GM18526 (cell line): ENCODE results near the gene GPR171.

Source experiments
- POLR2A ChIP-seq: IDR thresholded peaks from 3 replicates; pipeline ENCODE4 v1.6.1; 2011; ENCODE audit not compliant: insufficient read length; ENCODE audit errors: extremely low read depth

GPR171 gene

DNA sequence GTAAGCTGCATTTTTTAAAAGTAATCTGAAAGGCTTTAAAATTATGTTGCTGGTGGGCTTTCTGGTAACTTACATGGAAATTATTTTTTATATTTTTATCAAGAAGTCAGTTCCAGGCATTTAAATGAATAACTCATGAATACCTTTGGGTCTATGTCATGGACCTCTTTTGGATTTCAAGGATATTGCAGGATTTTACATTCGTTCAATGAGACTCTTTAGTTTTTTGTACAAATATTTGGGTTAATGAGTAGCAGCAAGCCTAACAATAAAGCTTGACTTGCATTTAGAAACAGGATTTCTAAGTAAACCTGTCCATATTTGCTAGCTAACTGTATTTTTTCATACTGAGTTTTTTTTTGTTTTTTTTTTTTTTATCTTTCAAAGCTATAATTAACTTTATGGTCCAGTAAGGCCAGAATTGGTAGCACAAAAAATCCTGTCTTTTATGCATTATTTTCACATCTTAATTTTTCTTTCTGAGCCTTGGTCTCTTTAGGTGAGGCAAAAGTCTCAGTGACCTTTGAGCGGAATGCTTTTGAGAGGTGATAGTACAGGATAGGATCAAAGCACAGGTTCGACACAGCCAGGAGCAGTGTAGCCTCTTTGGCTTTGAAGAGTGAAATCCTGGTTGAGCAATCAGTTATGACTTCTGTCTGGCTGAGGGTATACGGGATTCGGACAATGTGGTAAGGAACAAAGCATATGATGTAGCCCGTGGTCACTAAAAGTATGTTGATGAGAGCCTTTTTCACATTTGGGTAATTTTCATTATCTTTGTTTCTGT, 4.8 kb downstream of the GPR171 start:
- no peak for TF ChIP-seq POLR2A

DNA sequence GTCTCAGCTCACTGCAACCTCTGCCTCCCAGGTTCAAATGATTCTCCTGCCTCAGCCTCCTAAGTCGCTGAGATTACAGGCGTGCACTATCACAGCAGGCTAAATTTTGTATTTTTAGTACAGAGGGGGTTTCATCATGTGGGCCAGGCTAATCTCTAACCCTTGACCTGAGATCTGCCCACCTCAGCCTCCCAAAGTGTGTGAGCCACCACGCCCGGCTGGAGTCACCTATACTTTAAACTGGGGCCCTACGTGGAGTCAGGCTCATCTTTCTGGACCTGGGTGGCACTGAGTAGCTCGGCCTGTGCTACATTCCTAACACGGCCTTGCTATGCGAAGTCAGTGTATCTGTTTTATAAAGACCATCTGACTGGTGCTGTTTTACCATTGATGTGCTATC, 5.8 kb downstream of the GPR171 start:
- no peak for TF ChIP-seq POLR2A

DNA sequence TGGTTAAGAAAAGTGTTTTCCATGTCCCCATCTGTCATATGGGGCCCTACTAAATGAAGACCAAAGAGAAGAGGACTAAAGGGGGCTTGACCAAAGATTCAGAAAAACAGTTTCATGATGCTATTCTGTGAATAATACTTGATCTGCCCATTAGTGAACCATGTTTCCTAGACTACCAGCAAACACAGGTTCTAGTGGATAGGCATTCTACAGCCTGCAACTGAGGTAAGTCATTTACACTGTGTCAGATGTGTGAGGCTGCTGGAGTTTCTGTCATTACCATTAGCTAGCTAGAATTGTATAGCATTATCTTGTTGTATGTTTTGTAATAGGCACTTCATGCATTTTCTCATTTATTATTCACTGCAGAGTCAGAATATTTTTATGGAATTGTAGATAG, 6.6 kb downstream of the GPR171 start:
- TF ChIP-seq POLR2A, result no peak

DNA sequence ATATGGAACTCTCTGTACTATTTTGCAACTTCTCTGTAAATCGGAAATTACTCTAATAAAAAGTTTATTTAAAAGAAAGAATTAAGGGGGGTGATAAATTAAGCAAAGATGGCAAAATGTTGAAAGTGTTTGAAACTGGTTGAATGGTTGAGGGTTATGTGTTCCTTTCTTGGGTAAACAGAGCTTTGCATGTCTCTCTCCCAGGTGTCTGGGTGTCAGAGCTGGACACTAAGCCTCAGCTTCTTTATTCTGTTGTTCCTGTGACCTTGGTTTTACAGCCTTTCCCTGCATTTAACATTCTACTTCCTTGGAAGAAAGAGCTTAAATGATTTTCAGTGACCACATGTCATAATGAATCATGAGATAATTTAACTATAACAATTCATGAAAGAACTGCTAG, 7.2 kb downstream of the GPR171 start:
- TF ChIP-seq POLR2A, result no peak

DNA sequence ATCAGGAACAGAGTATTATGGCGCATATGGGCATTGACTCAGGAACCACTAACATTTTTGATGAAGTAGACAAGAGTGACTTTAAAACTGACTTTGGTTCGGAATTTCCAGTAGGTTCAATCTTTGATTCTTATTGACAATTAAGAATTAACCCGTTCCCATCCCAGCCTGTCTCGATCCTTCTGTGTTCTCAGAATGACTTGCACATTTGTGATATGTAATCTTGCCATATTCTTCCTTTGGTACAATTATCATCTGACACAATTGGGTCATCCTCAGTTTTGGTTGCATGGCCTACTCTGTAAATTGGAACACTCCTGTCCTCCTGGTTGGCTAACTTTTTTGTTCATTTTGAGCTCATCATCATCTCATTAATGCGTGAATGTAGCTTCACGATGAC, 10.5 kb downstream of the GPR171 start:
- no peak for TF ChIP-seq POLR2A

DNA sequence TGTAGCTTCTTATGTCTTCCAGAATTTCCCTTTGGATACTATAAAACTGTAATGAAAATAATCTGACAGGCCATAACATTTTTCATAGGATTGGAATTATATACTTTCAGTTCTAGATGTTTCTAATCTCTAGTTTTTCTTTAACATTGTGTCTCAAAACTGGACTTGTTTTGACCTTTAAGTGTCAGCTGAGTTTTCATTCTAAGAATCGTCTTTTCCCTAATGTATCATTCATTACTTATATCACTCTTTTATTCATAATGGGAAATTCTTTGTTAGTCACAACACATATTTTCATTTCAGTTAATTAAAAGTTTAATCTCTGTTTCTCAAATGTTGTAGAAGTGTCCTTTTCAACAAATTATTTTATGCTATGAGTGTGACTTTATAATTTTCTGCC, 11.9 kb downstream of the GPR171 start:
- TF ChIP-seq POLR2A, result no peak

DNA sequence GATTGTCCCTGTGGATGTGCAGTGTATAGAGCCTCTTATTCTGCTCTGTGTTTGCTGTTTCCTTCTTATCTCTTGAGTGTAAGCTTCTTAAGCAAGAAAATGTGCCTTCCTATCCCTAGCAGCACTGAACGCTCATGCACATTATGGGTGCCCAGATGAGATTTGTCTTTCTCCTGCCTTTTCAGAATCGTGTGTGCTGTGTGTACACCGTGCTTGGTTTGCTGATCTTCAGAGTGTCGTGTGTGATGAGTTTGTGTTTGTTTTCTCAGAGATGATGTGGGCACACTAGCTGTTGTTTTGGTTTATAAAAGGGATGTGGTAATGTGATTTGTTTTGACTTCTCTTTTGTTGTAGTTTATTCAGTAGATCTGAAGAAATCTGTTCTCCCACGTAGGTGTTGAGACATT, 19.7 kb downstream of the GPR171 start:
- TF ChIP-seq POLR2A, result no peak

DNA sequence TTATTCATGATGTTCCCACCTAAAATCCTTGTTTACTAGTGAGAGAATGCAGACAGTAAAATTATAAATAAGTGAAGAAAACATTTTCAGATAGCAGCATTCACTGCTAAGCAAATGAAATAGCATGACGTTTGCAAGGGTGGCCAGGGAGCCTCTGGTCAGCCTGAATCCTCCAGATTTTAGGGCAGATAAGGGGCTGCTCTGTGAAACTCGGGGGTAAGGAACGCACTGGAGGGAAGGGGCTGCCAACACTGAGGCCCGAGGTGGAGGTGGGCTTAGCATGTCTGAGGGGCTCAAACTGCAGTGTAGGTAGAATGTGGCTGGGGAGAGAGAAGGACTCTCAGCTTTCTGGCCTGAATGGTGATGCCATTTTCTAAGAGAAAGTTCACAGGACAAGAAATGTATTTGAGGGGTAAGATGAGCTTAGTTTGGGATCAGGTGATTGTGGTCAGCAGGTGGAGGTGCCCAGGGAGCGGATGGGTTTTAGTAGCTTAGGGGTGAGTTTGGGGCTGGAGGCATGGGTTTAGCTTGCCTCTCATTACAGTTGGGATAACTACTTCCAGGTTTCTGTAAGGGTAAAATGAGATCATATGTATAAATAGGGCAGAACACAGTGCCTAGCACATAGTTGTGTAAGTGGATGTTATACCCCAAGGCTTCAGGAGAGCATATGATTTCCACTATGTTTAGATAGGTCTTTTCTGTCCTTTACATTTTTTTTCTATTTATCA, 20.5 kb downstream of the GPR171 start:
- no peak for TF ChIP-seq POLR2A

DNA sequence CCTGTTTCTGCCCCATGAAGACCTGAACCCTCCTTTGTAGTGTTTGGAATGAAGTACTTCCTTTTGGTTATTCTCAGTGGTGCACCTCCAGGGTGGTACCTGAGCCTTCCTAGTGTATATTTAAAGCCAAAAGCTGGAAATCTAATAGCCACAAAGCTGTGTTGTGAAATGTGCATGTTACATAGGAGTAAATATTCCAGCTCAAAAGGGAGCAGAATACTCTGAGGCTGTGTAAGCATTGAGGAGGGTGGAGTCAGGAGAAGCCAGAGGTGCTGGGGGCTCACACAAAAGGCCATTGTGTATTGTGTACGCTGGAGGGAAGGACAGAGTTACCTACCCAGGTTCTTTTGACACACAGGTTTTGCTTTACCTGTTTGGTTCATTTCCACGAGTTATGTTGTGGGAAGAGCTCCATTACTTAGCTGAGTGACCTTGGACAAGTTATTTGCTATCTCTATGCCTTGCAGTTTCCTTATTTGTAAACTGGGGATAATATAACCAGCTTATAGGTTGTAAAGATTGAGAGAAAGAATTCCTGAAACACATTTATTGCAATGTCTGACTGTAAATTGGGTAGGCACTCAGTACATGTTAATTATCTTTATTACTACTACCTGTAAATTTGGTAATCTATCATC, 24.7 kb downstream of the GPR171 start:
- no peak for TF ChIP-seq POLR2A

DNA sequence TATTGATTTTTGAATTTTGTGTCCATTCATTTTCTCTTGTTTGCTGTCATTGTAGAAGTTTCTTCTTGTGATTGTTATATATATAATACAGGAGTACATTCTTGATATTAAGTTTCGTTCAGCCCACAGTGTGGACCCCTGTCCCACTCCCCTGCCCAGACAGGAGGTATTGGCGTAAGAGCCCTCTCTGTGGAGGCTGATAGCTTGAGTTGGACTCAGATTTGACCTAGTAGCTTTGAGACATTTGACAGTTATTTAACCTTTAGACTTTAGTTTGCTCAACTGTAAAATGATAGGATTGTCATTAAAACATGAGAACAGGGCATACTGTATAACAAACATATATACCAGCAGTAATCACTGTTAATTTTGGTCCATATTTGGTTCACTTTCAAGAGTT, 27.1 kb downstream of the GPR171 start:
- no peak for TF ChIP-seq POLR2A

DNA sequence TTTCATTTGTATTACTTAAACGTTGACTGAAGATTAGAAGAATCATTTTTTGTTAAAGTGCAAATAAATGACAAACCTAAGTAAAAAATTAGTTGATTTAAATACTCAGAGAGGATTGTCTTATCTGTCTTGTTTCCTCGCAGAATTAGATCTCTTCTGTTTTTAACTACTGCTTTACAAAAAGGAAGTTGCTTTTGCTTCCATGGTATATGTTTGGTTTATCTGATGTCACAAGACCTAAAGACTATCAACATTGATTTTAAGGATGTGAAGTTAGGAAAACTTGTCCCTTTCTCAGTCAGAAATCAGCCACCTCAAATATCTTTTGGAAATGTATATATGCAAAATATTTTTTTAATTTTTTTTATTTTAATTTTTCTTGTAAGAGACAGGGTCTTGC, 28.7 kb downstream of the GPR171 start:
- no peak for TF ChIP-seq POLR2A

DNA sequence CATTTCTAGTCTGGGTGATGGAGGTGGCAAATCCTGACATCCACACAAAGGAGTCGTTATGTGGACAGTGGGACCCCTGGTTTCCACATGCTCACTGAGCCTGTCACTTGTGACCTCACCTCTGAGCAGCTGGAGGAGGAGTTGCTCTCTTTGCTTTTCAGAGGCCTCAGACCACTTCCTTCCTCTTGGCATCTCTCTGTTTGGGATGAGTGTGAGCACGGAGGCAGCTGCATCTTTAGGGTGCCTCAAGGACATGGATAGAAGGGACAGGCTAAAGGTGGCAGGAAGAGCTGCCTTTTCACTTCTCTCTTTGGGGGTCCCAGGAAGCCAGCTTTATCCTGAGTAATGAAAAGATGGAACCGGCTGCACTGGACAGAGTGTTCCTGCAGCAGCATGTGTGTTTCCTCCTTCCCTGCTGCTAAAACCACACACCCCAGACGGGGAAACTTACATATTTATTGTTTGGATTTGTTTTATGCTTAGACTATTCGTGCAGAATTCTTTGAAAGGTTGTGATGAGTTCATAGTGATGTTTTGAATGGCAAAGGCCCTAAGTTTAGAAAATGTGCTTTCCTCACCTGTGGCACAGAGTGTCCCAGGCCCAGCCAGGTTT, 31.8 kb downstream of the GPR171 start:
- no peak for TF ChIP-seq POLR2A

DNA sequence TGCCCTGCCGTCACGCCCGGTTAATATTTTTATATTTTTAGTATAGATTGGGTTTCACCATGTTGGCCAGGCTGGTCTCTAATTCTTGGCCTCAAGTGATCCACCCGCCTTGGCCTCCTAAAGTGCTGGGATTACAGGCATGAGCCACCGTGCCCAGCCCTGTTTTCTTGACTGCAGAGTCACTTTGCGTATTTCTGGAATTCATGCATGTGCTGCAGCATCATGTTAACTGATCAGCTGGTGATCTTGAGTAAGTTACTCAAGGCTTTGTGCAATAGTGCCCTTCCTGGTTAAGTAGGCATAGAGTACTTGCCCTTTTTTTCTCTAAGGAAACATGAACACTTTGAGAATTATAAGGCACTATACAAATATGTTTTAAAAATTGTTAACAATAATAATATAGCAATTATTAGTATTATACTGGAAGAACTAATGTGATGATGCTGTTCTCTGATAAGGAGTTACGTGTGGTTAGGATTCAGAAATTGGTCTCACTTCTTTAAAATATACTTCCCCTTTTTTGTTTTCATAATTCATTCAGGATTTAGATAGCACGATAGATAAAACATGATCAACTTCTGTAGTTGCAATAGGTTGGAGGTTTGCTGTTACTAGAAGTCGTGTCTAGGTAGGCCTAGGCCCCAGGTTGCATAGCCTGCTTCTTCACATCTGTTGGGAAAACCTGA, 33.6 kb downstream of the GPR171 start:
- TF ChIP-seq POLR2A, result no peak

DNA sequence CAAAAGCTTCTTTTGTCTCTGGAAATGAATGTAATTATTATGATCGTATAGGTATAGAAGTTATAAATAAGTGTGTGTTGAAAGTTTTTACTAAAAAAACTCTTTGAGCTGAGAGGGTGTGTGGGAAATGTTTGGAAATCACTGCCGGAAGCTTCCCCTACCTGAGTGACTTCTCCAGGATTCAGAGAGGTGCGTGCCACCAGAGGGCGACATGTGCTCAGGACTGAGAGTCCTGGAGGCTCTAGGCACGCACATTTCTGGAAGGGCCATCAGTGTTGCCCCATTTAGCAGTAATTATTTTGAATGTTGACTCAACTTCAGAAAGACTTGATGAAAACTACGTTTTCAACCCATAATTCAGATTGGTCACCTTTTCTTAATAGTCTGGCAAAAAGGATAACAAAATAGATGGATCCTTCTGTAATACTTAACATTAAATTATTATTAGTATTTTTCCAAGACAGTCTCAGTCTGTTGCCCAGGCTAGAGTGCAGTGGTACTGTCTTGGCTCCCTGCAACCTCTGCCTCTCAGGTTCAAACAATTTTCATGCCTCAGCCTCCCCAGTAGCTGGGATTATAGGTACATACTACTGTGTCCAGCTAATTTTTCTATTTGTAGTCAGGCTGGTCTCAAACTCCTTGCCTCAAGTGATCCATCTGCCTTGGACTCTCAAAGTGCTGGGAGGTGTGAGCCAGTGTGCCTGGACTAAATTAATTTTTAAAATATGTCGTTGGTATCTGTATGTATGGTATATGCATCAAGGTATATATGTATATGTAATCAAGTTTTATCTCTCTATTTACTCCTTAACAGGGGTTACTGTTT, 34.5 kb downstream of the GPR171 start:
- no peak for TF ChIP-seq POLR2A
